ENCODE data around the gene SMAGP. TPM values are rescaled to one million over a fixed set of nuclear protein-coding genes. Genes with fewer than 3 reads are reported as not detected.
A peak's percentile ranks its signal among the peaks of the same experiment; 100 is the strongest.
"Not testable (repeated sequence)": the region's sequence is repeated elsewhere in the genome, so short reads cannot be mapped to it uniquely, and the experiment has no call there.

The SMAGP gene
- total RNA-seq, 1 experiment from 2014 or later, result 12.3 TPM

DNA sequence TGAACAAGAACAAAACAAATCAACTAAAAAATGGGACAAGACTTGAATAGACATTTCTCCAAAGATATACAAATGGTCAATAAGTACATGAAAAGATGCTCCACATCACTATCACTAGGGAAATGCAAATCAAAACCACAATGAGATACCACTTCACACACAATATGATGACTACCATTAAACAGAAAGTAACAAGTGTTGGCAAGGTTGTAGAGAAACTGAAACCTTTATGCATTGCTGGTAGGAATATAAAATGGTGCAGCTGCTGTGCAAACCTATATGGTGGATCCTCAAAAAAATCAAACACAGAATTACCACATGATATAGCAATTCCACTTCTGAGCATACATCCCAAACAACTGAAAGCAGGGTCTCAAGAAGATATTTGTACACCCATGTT lies 5.2 kb downstream of the SMAGP start:
- DNase-seq (ENCODE audit: extremely low read depth, low read depth), result no peak

DNA sequence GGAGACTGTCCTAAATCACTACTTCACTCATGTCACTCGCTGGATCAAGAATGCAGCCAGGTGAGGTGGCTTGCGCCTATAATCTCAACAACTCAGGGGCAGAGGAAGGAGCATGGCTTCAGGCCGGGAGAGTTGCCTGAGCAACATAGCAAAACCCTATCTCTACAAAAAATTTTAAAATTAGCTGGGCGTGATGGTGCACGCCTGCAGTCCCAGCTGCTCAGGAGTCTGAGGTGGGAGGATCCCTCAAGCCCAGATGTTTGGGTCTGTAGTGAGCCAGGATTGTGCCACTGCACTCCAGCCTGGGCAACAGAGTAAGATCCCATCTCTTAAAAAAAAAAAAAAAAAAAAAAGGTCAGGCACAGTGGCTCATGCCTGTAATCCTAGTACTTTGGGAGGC lies 5.9 kb downstream of the SMAGP start:
- DNase-seq (ENCODE audit: extremely low read depth, low read depth), result no peak

DNA sequence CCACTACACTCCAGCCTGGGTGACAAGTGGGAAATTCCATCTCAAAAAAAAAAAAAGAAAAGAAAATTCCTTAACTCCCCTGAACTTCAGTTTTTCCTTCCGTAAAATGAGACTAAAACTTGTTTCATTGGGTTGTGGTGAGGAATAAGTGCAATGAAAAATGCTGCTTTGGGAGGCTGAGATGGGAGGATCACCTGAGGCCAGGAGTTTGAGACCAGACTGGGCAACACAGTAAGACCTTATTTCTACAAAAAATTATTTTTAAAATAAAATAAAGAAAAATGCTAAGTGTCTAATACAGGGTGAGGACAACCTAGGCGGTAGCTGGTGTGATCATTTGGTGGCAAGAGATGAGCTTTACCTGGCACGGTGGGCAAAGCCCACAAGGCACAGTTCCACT lies 6.9 kb downstream of the SMAGP start:
- DNase-seq (ENCODE audit: extremely low read depth, low read depth), result no peak

DNA sequence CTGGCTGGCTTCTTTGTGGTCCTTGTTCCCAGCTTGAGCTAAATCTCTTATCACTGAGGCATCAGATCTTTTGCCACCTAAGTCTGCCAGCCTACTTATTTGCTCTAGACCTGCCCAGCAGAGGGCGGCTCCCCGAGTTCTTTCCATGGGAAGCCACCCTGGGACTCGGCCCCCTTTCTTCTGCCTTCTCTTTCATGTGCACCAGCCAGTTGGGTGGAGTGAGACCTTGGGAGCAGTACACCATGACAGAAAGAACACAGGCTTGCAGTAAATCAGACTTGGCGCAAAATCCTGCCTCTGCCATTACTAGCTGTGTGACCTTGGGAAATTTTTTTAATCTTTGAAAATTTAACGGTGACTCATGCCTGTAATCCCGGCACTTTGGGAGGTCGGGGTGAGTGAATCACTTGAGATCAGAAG lies 7.4 kb downstream of the SMAGP start:
- DNase-seq (ENCODE audit: extremely low read depth, low read depth), result peak; percentile 68

DNA sequence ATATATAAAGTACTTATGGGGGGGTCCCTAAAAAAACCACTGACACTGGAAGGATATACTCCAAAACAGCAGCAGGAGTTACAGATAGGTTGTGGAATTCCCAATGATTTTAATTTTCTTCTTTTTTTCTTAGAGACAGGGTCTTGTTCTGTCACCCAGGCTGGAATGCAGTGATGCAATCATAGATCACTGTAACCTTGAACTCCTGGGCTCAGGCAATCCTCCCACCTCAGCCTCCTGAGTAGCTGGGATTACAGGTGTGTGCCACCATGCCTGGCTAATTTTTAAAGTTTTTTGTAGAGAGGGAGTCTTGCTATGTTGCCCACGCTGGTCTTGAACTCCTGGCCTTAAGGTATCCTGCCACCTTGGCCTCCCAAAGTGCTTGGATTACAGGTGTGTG lies 10.6 kb downstream of the SMAGP start:
- not testable (repeated sequence) for DNase-seq (ENCODE audit: extremely low read depth, low read depth)

DNA sequence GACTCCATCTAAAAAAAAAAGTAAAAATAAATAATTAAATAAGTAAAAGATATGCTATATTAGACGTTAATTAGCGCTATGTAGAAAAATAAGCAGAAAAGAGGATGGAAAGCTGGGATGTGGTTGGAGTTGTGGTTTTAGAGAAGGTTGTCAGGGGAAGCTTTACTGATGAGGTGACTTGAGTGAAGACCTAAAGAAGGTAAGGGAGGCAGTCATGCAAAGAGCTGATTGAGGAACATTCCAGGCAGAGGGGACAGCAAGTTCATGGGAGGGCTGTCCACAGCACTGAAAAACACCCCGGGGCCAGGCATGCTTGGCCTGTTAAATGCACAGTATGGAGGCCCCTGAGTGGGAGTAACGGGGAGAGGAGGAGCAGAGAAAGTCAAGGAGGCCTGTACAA lies 15.7 kb downstream of the SMAGP start:
- DNase-seq (ENCODE audit: extremely low read depth, low read depth), result no peak

DNA sequence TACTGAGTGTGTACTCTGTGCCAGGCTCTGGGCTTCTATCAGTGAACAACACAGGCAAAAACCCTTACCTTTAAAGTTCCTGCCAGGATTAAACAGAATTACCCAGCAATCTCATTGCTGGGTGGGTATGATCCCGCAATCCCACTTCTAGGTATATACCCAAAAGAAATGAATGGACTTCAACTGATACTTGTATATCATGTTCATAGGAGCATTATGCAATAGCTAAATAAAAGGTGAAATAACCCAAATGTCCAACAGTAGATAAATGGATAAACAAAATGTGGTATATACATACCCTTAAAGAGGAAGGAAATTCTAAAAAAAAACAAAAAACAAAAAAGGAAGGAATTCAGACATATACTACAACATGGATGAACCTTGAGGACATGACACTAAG lies 16.9 kb downstream of the SMAGP start:
- DNase-seq (ENCODE audit: extremely low read depth, low read depth), result no peak

DNA sequence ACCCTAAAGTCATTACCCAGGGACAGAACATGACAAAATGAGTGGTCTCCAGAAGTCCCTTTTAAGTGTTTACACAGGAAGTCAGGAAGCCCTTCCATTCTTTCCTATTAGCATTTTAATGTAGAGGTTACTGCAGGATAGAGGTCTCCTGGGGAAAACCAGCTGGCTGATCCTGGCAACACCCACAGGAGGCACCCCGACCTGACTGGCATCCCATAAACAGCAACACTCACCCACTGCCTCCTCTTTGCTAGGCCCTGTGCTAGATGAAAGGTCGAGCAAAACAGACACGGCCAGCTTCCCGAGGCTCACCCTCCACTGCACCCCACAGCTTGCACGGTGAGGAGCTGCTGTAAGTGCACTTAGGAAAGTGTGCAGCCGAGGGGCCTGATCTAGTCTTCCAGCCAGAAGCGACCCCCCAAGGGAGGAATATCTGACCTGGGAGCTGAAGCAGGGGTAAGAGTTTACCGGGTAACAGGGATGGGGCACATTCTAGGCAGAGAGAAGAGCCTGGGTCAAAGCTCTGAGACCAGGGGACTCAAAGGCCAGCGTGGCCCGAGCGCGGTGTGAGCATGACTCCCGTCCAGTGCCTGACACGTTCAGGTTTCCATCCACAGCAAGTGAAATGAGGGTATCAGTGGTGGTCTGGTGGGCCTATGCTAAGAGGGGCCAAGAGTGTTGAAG lies 22.6 kb downstream of the SMAGP start:
- DNase-seq (ENCODE audit: extremely low read depth, low read depth), result no peak

DNA sequence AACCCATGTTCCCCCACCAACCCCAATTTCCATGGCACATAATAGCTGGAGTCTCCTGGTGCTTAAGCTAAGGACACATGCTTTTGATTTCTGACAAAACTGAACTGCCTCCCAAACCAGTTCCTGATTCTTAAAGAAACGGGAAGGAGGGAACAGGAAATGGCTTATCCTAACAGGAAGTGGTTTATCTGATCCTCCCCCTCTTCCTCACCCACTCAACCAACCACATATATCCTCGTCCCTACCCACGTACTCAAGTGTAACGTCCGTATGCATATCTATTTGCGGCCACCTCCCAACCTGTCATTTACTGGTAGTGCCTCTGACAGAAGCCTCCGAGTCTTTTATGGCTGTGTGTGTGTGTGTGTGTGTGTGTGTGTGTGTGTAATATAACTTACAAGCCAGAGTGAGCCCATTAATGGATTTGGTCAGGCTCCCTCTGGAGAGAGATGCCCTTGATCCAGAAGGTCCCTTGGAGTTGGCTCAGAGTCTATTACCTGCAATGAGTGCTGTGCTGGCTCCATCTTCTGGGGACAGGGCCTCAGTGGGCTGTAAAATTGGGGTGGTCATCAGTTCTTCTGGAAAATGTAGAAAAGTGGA lies 23.9 kb downstream of the SMAGP start:
- no peak for DNase-seq (ENCODE audit: extremely low read depth, low read depth)

DNA sequence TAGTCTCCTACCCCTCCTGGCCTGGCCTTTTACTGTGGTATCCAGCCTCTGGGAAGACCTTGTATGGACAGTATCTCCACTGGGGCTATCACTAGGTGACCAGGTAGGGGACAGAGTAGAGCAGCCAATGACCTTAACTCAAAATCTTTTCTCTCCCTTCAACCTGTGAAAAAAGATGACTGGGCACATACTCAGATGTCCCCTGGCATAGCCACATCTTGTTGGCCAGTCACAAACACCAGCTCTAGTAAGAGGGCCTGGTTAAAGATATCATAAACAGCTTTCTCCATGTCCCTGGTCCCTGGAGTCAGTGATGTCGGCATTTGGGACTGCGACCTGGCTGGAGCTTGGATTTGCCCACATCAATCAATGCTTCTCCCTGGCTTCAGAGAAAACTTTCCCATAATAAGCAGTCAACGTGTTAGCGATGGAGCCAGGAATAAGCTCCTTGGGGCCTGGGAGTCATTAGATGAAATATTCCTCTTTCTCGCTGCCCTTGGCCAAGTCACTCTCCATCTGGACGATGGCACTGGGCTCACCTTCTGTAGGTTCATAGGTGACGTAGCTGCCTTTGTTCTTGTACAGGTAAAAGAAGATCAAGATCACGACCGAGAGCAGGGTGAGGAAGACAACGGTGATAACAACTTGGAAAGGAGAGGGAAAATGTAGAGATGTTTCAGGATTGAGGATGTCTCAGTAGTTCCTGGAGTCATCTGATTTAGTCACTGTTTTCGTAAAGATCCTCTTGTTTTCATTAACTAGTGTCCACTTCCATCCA lies 24.6 kb downstream of the SMAGP start:
- DNase-seq (ENCODE audit: extremely low read depth, low read depth), result no peak

DNA sequence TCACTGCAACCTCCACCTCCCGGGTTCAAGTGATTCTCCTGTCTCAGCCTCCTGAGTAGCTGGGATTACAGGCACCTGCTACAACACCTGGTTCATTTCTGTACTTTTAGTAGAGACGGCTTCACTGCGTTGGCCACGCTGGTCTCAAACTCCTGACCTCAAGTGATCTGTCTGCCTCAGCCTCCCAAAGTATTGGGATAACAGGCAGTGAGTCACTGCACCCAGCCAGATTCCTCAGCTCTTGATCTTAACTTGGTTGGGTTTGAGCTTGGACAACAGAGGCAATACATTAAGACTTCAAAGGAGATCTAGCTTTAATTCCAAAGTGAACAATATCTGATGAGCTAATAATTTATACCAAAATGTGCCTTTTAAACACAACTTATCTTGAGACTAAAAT lies 25.9 kb downstream of the SMAGP start:
- DNase-seq (ENCODE audit: extremely low read depth, low read depth), result no peak

DNA sequence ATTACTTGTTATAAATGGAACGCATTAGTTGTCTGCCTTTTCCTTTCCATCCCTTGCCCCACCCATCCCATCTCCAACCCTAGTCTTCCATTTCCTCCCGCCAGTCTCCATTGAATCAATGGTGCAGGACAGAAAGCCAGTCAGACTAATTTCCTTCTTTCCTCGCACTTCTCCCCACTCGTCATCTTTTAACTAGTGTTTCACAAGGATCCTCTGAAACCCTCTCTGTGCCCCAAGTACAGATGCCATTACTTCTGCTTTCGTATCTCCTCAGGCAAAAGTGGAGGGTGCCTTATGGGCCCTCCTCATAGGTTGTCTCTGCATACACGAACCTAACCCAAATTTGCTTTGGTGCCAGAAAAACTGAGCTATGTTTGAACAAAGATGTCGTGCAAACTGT lies 27.3 kb downstream of the SMAGP start:
- no peak for DNase-seq (ENCODE audit: extremely low read depth, low read depth)

DNA sequence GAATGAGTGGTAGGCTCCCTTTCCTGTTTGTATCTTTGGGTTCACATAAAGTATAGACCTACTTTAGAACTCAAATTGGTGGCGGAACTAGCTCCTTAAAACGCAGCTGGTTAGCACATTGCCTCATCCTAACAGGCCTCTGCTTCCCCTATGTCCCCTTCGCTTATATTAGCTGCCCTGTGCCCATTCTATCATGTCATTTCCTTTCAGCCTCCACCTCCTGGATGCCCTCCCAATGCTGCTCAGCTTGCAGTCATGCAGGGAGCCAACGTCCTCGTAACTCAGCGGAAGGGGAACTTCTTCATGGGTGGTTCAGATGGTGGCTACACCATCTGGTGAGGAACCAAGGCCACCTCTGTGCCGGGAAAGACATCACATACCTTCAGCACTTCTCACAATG lies 28.1 kb downstream of the SMAGP start:
- DNase-seq (ENCODE audit: extremely low read depth, low read depth), result no peak

DNA sequence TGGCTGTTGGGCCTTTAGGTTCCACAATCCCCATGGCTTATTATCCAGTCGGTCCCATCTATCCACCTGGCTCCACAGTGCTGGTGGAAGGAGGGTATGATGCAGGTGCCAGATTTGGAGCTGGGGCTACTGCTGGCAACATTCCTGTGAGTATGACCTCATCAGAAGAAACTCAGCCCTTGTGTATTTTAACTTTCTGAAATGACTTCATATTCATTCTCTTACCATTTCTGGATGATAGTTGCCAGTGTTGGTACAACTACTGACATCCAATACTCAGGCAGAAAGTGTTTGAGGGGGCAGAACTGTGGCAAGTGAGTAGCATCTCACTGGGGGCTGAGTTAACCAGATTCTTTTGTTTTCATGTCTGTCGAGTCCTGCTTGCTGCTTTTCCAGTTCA lies 29.2 kb downstream of the SMAGP start:
- DNase-seq (ENCODE audit: extremely low read depth, low read depth), result no peak

DNA sequence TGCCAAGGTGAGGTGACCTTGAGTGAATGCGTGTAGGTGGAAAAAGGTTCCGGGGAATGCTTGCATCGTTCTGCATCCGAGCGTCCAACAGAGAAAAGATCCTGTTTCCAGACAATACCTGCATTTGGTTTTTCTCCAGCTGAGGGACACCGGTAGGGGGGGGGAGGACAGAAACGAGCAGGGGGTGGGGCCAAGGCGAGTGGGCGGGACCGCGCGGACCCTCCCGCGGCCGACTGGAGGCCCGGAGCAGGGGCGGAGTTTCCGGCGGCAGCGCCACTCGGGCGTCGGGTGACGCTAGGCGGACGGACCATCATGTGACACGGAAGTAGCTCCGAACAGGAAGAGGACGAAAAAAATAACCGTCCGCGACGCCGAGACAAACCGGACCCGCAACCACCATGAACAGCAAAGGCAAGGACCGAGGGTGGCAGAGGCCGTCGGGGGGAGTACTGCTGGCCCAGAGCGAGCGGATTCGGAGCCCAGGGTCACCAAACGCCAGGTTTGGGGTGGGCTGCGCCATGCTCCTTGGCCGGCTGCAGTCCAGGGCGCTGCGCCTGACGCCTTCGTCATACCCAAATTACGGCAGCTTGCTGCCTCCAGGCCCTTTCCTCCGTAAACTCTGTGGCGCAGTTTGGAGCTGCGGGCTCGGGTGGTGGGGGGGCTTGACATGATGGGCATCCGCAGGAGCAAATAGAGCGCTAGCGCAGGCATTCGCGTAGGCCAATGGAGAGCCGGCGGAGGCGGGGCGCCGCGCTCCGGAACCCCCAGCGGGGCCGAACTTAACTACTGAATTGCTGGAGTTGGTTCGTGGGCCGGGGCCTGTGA lies 31.5 kb downstream of the SMAGP start, which contains the start of gene DAZAP2:
DAZAP2 (plus strand) TSS at position 317 of the 825 bp plus-strand sequence; CDS start at position 399, 82 bp downstream.
- peak; percentile 94 for DNase-seq (ENCODE audit: extremely low read depth, low read depth)

DNA sequence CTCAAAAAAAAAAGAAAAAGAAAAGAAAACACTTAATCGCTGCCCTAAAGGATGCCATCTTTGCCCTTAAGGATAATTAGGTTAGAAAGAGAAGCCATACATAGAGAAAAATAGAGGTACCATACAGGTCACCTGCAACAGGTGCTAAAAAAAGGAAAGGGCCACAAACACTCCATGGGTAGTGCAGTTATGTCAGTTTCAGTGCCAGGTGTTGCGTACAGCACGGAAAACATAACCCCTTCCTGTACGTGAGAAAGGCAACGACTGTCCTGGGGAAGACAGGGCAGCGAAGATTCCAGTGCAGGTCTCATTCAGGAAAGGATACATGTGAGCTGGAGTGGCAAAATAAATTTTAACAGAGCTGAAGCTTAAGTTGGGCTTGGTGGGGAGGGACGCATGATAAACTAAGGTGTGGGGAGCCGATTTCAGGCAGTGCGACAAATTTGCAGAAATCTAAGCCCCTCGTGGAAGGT lies 32.1 kb downstream of the SMAGP start:
- DNase-seq (ENCODE audit: extremely low read depth, low read depth), result no peak

DNA sequence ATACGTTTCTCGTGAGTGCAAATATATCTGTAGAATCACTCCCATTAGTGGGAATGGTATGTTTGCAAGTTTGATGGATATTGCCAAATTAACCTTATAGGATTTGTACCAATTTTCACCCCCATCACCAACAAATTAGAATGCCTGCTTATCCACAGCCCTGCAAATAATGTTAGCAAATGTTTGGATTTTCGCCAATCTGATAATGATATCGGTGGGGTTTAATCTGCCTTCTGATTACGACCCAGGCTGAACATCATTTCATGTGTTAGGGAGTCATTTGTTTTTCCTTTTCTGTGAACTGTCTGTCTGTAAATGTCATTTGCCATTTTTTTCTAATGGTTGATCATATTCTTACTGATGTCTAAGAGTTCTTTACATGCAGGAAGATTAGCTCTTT lies 35.7 kb downstream of the SMAGP start:
- DNase-seq (ENCODE audit: extremely low read depth, low read depth), result no peak

DNA sequence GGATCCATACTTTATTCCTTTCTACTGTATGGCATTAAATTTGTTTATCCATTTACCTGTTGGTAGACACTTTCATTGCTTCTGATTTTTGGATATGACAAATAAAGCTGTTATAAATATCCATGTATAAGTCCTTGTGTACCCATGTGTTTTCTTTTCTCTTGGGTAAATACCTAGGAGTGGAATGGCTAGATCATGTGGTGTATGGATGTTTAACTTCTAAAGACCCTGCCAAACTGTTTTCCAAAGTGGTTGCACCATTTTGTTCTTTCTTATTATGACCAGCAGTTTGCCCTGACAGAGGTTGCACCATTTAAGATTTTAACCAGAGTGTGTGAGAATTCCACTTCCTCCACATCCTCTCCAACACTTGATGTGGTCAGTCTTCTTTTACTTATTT lies 37.6 kb downstream of the SMAGP start:
- no peak for DNase-seq (ENCODE audit: extremely low read depth, low read depth)

DNA sequence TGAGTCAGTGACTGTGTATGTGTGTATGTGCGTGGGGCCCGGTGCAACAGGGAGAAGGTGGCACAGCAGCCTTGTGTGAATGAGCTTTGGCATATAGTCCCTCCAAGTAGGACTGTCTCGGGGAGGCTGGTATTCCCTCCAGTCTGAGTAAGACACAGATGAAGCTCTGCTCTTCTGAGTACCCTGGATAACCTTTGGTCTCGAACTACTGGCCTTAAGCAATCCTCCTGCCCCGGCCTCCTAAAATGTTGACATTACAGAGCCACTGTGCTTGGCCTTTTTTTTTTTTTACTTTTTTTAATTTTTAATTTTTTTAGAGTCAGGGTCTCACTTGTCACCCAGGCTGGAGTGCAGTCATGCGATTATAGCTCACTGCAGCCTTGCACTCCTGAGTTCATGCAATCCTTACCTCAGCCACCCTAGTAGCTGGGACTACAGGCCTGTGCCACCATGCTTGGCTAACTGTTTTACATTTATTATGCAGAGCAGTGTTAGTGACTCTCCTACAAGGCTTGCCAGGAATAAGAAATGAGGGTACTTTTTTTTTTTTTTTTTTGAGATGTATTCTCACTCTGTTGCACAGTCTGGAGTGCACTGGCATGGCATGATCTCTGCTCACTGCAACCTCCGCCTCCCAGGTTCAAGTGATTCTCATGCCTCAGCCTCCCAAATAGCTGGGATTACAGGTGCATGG lies 41.0 kb downstream of the SMAGP start:
- no peak for DNase-seq (ENCODE audit: extremely low read depth, low read depth)

DNA sequence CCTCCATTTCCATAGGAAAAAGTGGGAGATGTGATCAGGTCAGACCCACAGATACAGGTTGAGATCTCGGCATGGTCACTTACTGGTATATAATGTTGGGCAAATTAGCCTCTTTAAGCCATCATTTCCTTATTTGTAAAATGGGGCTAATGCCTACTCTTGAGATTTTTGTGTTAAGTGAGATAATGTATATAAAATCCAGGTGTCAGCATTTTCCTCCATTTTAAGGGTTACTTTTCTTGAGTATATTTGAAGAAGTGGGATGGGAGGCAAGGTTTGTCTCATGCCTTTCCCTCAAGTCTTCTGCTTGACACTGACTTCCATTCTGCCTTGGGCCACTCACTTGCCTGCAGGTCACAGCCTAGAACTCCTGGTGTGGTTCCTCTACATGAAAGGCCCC lies 42.3 kb downstream of the SMAGP start:
- DNase-seq (ENCODE audit: extremely low read depth, low read depth), result no peak
